HG02973 (cell line): ENCODE measurements around the gene ADORA2A.

Experiments used
- ATAC-seq: cut with Tn5 transposase; IDR thresholded peaks from one replicate; pipeline ENCODE4 v1.9.1; 2021; ENCODE audit warnings: moderate library complexity; ENCODE audit not compliant: unreplicated experiment

The ADORA2A gene

DNA sequence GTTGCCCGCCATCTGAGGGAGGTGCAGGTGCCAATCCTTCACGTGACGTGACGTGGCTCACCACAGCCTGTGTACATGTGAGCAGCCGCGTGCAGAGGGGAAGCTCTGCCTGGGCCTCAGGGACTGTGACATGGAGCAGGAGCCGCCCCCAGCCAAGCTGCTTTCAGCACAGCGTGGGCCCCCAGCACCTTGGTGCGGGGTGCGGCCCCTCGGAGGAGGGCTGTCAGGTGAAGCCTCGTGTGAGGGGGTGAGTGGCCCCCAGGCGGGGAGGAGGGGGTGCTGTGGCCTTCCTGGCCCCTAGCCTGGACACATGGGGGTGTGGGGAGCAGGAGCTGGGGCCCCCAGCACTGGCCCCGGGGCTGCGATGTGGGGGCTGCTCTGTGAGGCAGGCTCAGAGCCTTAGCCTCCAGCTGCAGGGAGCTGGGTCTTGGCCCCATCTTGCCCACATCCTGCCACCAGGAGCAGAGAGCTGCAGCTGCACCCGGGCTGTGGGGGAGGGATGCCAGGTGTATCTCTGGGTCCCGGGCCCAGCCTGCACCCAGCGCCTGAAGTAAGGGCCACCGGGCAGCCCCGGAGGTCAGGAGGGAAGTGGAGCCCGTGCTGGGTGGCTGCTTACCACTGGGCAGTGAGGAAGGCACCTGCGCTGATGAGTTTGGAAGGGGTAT, at the start of gene ADORA2A:
TSS of gene ADORA2A (plus strand) at position 100 of the 665 bp plus-strand sequence. CDS start 5,806 bp downstream, outside the sequence.
- no peak for ATAC-seq

- no peak for ATAC-seq
These were observed 47.9 kb upstream of the ADORA2A start for GRCh38 chr22:24379536-24379935.

DNA sequence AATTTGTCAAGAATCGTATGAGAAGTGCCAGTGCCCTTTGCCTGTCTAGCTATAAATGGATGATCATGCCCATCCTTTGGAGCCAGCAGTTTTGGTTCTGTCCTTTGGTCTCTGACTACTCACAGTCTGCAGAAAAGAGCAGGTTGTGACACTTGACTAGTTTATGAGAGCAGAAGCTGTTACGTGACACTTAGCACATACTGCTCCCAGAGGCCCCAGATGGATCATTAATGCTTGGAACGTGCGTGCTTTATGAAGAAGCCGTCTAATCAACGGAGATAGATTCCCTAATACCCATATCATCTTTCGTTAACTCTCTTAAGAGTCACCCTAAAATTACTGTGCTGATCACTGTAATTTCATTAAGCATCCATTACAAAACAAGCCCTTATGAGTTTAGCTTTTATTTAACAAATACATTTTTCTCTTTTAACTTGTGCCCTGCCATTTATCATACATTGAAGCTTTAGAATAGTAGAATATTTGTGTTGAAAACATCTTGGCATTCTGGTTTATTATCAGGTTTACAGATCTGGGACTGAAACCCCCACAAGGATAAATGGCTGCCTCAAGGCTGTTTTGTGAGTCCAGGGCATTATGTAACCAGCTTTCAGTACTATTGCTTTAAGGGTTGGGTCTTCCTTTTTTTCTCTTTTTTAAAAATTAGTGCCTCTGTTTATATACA, 47.0 kb upstream of the ADORA2A start:
- ATAC-seq: no peak

DNA sequence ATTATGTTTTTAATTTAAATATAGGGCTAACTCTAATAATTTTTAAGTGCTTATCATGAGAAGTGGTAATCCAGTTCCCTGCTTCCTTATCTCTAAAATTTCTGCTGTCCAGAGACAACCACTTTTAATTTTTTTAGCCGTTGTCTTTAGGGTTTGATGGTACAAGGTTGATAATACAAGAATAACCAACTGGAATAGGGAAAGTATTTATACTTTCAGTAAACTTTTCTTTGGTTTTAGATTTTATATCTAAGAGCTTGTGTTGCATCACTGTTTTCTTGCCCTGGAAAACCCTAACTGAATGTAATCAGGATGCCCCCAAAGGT, 46.5 kb upstream of the ADORA2A start:
- ATAC-seq: no peak

- ATAC-seq: no peak
These were observed 44.3 kb upstream of the ADORA2A start for GRCh38 chr22:24383061-24383460.

DNA sequence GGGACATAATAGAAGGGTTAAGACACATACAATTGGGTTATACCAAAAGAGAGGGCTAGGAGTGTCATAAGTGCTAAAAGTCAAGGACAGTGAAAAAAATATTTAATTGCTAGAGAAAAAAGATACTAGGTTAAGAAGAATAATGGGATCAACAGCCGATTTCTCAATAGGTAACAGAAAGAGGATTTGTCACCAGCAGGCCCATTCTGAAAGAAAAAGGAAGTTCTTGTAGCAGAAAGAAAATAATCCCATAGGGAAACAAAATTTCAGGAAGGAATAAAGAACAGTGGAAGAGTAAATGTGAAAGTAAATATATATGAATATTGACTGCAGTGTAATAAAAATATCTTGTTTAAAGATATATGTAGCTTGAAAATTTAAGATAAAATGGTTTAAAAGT, 43.3 kb upstream of the ADORA2A start:
- ATAC-seq: no peak

- no peak for ATAC-seq
These were observed 40.4 kb upstream of the ADORA2A start for GRCh38 chr22:24386937-24387471.

DNA sequence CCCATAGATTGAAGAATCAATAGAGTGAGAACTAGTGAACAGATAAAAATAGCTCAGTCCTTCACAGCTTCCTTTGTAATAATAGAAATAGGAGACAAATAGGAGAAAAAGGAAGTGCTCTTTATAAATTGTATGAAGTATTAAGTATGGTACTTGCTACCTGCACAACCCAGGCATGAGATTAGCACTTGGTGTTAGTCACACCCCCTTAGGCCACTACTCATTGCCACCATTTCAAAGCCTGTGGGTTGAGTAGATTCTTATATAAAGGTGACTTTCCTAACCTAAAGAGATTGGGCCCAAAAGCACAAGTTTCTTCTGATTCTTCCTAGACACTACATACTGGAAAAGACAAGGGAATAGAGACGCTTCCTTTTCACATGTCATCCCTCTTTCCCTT, 37.7 kb upstream of the ADORA2A start:
- no peak for ATAC-seq

GRCh38 chr22:24390156-24390555, 37.2 kb upstream of the ADORA2A start:
- ATAC-seq: no peak

- no peak for ATAC-seq
These were observed 36.8 kb upstream of the ADORA2A start for GRCh38 chr22:24390576-24390975.

- ATAC-seq: no peak
These were observed 35.6 kb upstream of the ADORA2A start for GRCh38 chr22:24391836-24392217.

- no peak for ATAC-seq
These were observed 35.0 kb upstream of the ADORA2A start for GRCh38 chr22:24392218-24392931.

- ATAC-seq: no peak
These were observed 34.3 kb upstream of the ADORA2A start for GRCh38 chr22:24393012-24393559.

DNA sequence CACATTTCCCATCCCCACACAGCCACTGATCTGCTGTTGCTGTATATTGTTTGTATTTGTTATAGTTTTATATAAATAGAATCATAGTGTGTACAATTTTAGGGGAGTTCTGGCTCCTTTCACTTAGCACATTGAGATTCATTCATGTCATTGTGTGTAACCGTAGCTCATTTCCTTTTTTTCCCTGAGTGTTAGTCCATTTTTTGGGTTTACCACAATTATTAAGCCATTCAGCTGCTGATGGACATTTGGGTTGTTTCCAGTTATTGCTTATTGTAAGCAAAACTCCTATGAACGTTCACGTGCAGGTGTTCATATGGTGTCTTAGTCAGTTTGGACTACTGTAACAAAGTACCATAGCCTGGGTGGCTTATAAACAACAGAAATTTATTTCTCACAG, 33.6 kb upstream of the ADORA2A start:
- ATAC-seq: no peak

DNA sequence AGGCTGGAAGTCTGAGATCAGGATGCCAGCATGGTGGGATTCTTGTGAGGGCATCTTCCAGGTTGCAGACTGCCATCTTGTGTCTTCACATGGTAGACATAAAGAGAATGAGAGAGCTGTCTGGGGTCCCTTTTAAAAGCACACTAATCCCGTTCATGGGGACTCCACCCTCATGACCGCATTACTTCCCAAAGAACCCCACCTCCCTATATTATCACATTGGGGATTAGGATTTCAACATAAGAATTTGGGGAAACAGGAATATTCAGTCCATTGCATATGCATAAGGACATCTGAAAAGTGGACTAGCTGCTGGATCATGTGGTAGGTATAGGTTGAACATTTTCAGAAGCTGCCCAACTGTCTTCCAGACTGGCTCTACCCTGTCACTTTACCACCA, 33.1 kb upstream of the ADORA2A start:
- ATAC-seq: no peak

DNA sequence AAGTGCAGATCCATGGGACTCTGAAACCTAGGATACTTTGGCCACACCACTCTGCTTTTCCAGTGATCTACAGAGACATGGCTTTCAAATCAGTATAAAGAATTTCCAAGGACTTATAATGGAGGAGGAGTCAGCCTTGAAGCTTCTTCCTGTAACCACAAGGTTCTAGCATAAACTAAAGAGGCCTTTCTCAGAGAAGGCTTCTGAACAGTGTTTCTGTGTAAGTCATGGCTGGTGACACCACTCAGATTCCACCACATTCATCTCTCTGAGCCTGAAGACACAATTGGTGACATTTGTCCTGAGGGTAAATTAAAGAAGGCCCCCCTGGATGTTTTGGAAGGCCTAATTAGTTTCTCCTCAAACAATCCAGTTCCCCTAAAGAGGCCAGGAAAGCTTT, 29.0 kb upstream of the ADORA2A start:
- no peak for ATAC-seq

- no peak for ATAC-seq
These were observed 27.2 kb upstream of the ADORA2A start for GRCh38 chr22:24400034-24400725.

- no peak for ATAC-seq
These were observed 26.4 kb upstream of the ADORA2A start for GRCh38 chr22:24400726-24401596.

- no peak for ATAC-seq
These were observed 25.4 kb upstream of the ADORA2A start for GRCh38 chr22:24401931-24402367.
